C4-2B (cell line): ENCODE data around the gene SAP30BP.

ENCODE experiments used
- ZFX ChIP-seq: fragments of 450-650 bp; IDR thresholded peaks from 2 replicates; pipeline ENCODE4 v1.6.1; 2017
- TF ChIP-seq, protein P1 (sequence below): fragments of 450-650 bp; conservative IDR thresholded peaks from 2 replicates; pipeline ENCODE4 v1.5.1; 2017; ENCODE audit warnings: mild to moderate bottlenecking

DNA sequence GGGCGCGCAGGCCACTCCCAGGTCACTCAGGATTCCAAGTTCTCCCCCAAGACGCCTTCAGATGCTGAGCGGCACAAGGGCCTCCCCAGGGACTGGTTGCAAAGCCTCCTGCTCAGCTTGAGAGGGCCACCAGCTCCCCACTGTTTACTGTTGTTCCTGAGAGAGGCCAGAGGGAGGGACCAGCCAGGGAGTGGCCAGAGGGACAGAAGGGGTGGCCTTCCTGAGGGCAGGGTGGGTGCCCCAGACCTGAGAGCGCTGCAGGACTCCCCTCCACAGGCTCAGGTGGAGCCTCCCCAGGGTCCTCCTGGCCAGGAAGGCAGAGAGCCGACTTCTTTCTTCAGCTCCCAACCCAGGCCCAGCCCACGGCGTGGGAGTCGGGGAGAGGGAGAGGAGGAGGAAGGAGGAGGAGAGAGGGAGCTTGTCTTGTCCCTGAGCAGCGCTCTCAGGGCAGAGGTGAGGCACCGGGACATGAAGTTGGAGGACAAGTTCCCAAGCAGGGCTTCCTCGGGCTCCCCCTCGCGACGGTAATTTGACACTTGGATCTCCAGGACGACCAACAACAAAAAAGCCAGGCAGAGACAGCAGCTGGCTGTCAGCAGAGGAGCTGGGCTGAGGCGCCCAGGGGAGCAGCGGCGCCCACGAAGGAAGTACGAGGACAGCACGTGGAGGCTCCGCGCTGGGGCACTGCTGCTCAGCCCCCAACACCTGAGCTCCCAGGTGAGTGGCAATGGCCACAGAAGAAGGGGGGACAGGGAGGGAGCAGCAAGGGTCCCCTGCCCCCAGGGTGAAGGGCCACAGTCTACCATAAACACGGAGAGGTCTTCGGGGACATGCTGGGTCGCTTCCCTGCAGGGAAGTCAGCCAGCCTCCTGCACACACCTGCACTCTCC lies 33.4 kb upstream of the SAP30BP start:
- TF ChIP-seq, protein P1, sequence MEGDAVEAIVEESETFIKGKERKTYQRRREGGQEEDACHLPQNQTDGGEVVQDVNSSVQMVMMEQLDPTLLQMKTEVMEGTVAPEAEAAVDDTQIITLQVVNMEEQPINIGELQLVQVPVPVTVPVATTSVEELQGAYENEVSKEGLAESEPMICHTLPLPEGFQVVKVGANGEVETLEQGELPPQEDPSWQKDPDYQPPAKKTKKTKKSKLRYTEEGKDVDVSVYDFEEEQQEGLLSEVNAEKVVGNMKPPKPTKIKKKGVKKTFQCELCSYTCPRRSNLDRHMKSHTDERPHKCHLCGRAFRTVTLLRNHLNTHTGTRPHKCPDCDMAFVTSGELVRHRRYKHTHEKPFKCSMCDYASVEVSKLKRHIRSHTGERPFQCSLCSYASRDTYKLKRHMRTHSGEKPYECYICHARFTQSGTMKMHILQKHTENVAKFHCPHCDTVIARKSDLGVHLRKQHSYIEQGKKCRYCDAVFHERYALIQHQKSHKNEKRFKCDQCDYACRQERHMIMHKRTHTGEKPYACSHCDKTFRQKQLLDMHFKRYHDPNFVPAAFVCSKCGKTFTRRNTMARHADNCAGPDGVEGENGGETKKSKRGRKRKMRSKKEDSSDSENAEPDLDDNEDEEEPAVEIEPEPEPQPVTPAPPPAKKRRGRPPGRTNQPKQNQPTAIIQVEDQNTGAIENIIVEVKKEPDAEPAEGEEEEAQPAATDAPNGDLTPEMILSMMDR, result peak; percentile 34
- no peak for TF ChIP-seq ZFX
